GM23338 (cell line): ENCODE measurements around the gene ZNF212. TPM values are rescaled to one million over a fixed set of nuclear protein-coding genes. Genes with fewer than 3 reads are reported as not detected.

Experiments used
- ATAC-seq: fragments of 200-7000 bp; cut with Tn5 transposase; 3 replicates; pipeline ENCODE4 v1.9.1; 2020
- DNase-seq: peaks from one replicate; pipeline ENCODE4 v3.0.0-alpha.2; 2015; ENCODE audit warnings: low spot score
- H2AFZ ChIP-seq: fragments of 200-600 bp; sonication (generic); 2 replicates; pipeline ENCODE4 v1.8.0; 2016; ENCODE audit warnings: antibody characterized with exemption, mild to moderate bottlenecking, moderate library complexity
- H3F3A ChIP-seq: fragments of 200-600 bp; sonication (generic); replicated peaks from 2 replicates; pipeline ENCODE4 v1.8.0; 2017; ENCODE audit warnings: antibody characterized with exemption, mixed run types, low read depth
- H3K27ac ChIP-seq: fragments of 200-600 bp; sonication (generic); 2 replicates; pipeline ENCODE4 v1.6.1; 2016; ENCODE audit warnings: low read depth
- H3K27me3 ChIP-seq: fragments of 200-600 bp; sonication (generic); 2 replicates; pipeline ENCODE4 v1.8.0; 2016; ENCODE audit warnings: mild to moderate bottlenecking, mixed run types, moderate library complexity; ENCODE audit not compliant: insufficient read depth
- H3K36me3 ChIP-seq: fragments of 200-600 bp; sonication (generic); 2 replicates; pipeline ENCODE4 v1.8.0; 2016; ENCODE audit warnings: mild to moderate bottlenecking; ENCODE audit not compliant: insufficient read depth
- H3K4me1 ChIP-seq: fragments of 200-600 bp; sonication (generic); 2 replicates; pipeline ENCODE4 v1.8.0; 2016; ENCODE audit warnings: mild to moderate bottlenecking, moderate library complexity; ENCODE audit not compliant: insufficient read depth
- H3K4me2 ChIP-seq: fragments of 200-600 bp; sonication (generic); 2 replicates; pipeline ENCODE4 v1.7.1; 2017; ENCODE audit warnings: mixed run types
- H3K4me3 ChIP-seq: fragments of 200-600 bp; sonication (generic); 2 replicates; pipeline ENCODE4 v1.6.1; 2016; ENCODE audit warnings: mixed run types
- H3K79me2 ChIP-seq: fragments of 200-600 bp; sonication (generic); replicated peaks from 2 replicates; pipeline ENCODE4 v1.8.0; 2017; ENCODE audit warnings: mild to moderate bottlenecking; ENCODE audit not compliant: insufficient read depth
- H3K9me2 ChIP-seq: fragments of 200-600 bp; sonication (generic); 2 replicates; pipeline ENCODE4 v1.8.0; 2017; ENCODE audit not compliant: insufficient read depth
- H4K20me1 ChIP-seq: fragments of 200-600 bp; sonication (generic); replicated peaks from 2 replicates; pipeline ENCODE4 v1.8.0; 2017; ENCODE audit warnings: mild to moderate bottlenecking; ENCODE audit not compliant: insufficient read depth
- H3K27ac Mint-ChIP-seq: 2 replicates; pipeline ENCODE4 v1.8.0; 2020; ENCODE audit warnings: inconsistent platforms, mild to moderate bottlenecking, moderate library complexity, mixed read lengths
- H3K27me3 Mint-ChIP-seq: 3 replicates; pipeline ENCODE4 v1.8.0; 2022; ENCODE audit warnings: low read depth, mild to moderate bottlenecking, moderate library complexity, mixed read lengths, inconsistent platforms; ENCODE audit not compliant: insufficient read depth, poor library complexity
- H3K36me3 Mint-ChIP-seq: 3 replicates; pipeline ENCODE4 v1.8.0; 2021; ENCODE audit warnings: low read depth, mild to moderate bottlenecking, inconsistent platforms, moderate library complexity, mixed read lengths
- H3K4me1 Mint-ChIP-seq: 3 replicates; pipeline ENCODE4 v1.8.0; 2020; ENCODE audit warnings: mild to moderate bottlenecking, inconsistent platforms, mixed read lengths
- H3K4me3 Mint-ChIP-seq: 3 replicates; pipeline ENCODE4 v1.8.0; 2021; ENCODE audit warnings: moderate library complexity, mild to moderate bottlenecking, inconsistent platforms, mixed read lengths
- H3K9me3 Mint-ChIP-seq: 3 replicates; pipeline ENCODE4 v1.8.0; 2020; ENCODE audit warnings: moderate library complexity, mild to moderate bottlenecking, inconsistent platforms, mixed read lengths
- CREB1 ChIP-seq: fragments of 250-450 bp; sonication (Bioruptor Pico); IDR thresholded peaks from 2 replicates; pipeline ENCODE4 v1.5.0; 2020; ENCODE audit warnings: low read depth, mild to moderate bottlenecking, moderate library complexity
- EZH2phosphoT487 ChIP-seq: fragments of 200-600 bp; sonication (generic); IDR thresholded peaks from one replicate; pipeline ENCODE4 v1.8.1; 2018; ENCODE audit warnings: antibody characterized with exemption; ENCODE audit not compliant: unreplicated experiment
- NANOG ChIP-seq: IDR thresholded peaks from 2 replicates; pipeline ENCODE4 v1.6.1; 2016; ENCODE audit warnings: antibody characterized with exemption, borderline replicate concordance
- ZNF462 ChIP-seq: fragments of 250-450 bp; sonication (Bioruptor Pico); IDR thresholded peaks from 2 replicates; pipeline ENCODE4 v1.5.0; 2020; ENCODE audit warnings: mild to moderate bottlenecking, moderate library complexity
- polyA plus RNA-seq: library from polyadenylated mRNA; unstranded; fragments of >200 nt; fragmentation: Nextera tagmentation; extraction: Ambion mirVana; gene quantifications from 2 replicates; pipeline ENCODE4 v1.2.1, GENCODE V29; 2016
- total RNA-seq: library from RNA; depleted of rRNA; stranded (reverse); fragments of >200 nt; shearing (Covaris generic); gene quantifications from 2 replicates; pipeline ENCODE4 v1.2.3, GENCODE V29; 2014
- TF ChIP-seq, protein P1 (sequence below): IDR thresholded peaks from 2 replicates; pipeline ENCODE4 v1.6.1; 2016; ENCODE audit warnings: antibody characterized with exemption
- TF ChIP-seq, protein P2 (sequence below): IDR thresholded peaks from one replicate; pipeline ENCODE4 v1.6.1; 2018; ENCODE audit warnings: antibody characterized with exemption; ENCODE audit not compliant: unreplicated experiment
- TF ChIP-seq, protein P3 (sequence below), 2 experiments: fragments of 200-600 bp in 1 of 2; sonication (generic) in 1 of 2; conservative IDR thresholded peaks; 2 replicates each; pipeline versions ENCODE4 v1.5.1 to v1.6.1; 2016 to 2017; ENCODE audit warnings: antibody characterized with exemption in 2 of 2, low read depth in 2 of 2, mild to moderate bottlenecking in 2 of 2, moderate library complexity in 1 of 2

Gene ZNF212
- total and polyA plus RNA-seq, 2 experiments from 2014 or later = 10.8 to 18.9 TPM

DNA sequence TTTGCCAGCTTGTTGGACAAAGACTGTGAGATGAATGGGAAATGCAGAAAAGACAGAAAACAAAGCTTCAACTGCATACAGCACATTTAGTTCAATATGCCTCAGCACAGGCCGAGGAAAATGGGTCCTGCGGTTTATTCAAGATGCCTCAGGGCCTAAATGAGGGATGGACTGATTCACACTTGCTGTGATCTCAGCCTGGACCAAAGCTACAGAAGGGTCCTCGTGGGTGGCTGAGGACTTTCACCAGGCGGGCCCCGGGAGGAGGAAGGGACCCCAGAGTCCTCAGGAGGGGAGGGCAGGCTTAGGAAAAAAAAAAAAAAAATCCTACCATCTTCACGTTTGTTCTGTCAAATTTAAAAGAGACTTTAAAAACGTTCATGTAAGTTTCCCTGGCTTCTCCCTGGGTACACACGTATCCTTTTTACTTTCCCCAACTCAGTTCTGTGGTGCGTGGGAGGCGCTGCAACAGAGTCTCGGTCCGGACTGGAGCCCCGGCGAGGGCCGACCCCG is 21.9 kb downstream of the ZNF212 start (continued):
- TF ChIP-seq ZNF462 (CRISPR knock-in tag) (no peak), NANOG (no peak), EZH2phosphoT487 (no peak)
- TF ChIP-seq, protein P1, sequence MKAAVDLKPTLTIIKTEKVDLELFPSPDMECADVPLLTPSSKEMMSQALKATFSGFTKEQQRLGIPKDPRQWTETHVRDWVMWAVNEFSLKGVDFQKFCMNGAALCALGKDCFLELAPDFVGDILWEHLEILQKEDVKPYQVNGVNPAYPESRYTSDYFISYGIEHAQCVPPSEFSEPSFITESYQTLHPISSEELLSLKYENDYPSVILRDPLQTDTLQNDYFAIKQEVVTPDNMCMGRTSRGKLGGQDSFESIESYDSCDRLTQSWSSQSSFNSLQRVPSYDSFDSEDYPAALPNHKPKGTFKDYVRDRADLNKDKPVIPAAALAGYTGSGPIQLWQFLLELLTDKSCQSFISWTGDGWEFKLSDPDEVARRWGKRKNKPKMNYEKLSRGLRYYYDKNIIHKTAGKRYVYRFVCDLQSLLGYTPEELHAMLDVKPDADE = no peak

DNA sequence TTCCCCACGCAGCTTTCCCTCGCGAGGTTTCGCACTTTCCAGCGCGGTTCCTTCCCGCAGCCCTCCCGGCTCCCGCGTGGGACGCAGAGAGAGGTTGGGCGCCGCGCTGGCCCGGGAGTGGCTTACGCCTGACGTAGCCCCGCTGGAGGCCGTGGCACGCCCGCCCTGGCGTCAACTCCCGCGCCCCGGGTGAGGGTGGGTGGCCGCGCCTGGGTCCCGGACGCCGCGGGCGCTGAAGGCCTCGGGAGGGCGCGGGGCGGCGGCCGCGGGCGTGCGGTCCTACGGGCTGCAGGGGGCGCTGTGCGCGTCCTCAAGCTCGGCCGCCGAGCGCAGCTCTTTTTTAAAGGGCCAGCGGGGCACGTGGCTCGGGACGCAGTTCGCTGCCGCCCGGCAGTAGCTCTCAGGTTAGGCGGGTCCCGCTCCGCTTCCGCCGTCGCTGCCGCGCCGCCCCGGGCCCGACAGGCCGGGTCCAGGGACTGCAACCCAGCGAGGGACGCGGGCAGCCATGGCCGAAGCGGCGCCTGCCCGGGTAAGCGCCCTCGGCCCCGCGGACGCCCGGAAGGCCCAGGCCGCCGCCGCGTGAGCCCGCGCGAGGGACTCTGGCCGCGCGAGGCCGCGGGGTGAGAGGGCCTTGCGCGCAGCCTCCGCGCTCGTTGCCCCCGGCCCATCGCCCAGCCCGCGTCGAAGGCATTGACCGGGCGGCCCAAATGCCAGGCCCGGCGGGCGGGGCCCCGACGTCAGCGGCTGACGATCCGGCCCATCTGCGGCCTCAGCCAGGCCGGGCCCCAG is 22.6 kb downstream of the ZNF212 start, which contains the start of gene ZNF783:
Gene ZNF783 (plus strand): TSS at position 368 of the 789 bp plus-strand sequence. CDS start 138 bp downstream, at position 506.
- Histone ChIP-seq H3K4me3 (peak within 1 kb of the TSS; percentile 68), H3F3A (peaks cover 5% of the 10 kb centered on the region; the same call in 1 of the 2 replicates), H3K4me2 (peak within 1 kb of the TSS; percentile 86), H3K4me1 (no peaks in the 10 kb centered on the region; the same call in 1 of the 2 replicates), H3K27me3 (peaks cover 18% of the 10 kb centered on the region), H3K27ac (no peak within 1 kb of the TSS), H2AFZ (peak within 1 kb of the TSS; percentile 100), H4K20me1 (no peaks in the 10 kb centered on the region), H3K79me2 (0 out of 2 replicates have a peak, but pooled peaks cover 5% of the 10 kb centered on the region), H3K36me3 (no peaks in the 10 kb centered on the region), H3K9me2 (no peaks in the 10 kb centered on the region)
- ATAC-seq = peak; percentile 87
- Mint-ChIP-seq H3K27ac (no peak within 1 kb of the TSS), H3K4me1 (peaks cover 3% of the 10 kb centered on the region; the same call in 2 of the 3 replicates), H3K27me3 (peaks cover 10% of the 10 kb centered on the region), H3K36me3 (peaks cover 21% of the 10 kb centered on the region), H3K4me3 (peak within 1 kb of the TSS; percentile 82), H3K9me3 (no peaks in the 10 kb centered on the region)
- DNase-seq = peak; percentile 96
- peak; percentile 71 for TF ChIP-seq CREB1 (CRISPR knock-in tag)
- TF ChIP-seq, protein P2, sequence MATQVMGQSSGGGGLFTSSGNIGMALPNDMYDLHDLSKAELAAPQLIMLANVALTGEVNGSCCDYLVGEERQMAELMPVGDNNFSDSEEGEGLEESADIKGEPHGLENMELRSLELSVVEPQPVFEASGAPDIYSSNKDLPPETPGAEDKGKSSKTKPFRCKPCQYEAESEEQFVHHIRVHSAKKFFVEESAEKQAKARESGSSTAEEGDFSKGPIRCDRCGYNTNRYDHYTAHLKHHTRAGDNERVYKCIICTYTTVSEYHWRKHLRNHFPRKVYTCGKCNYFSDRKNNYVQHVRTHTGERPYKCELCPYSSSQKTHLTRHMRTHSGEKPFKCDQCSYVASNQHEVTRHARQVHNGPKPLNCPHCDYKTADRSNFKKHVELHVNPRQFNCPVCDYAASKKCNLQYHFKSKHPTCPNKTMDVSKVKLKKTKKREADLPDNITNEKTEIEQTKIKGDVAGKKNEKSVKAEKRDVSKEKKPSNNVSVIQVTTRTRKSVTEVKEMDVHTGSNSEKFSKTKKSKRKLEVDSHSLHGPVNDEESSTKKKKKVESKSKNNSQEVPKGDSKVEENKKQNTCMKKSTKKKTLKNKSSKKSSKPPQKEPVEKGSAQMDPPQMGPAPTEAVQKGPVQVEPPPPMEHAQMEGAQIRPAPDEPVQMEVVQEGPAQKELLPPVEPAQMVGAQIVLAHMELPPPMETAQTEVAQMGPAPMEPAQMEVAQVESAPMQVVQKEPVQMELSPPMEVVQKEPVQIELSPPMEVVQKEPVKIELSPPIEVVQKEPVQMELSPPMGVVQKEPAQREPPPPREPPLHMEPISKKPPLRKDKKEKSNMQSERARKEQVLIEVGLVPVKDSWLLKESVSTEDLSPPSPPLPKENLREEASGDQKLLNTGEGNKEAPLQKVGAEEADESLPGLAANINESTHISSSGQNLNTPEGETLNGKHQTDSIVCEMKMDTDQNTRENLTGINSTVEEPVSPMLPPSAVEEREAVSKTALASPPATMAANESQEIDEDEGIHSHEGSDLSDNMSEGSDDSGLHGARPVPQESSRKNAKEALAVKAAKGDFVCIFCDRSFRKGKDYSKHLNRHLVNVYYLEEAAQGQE = no peak
- TF ChIP-seq, protein P3, sequence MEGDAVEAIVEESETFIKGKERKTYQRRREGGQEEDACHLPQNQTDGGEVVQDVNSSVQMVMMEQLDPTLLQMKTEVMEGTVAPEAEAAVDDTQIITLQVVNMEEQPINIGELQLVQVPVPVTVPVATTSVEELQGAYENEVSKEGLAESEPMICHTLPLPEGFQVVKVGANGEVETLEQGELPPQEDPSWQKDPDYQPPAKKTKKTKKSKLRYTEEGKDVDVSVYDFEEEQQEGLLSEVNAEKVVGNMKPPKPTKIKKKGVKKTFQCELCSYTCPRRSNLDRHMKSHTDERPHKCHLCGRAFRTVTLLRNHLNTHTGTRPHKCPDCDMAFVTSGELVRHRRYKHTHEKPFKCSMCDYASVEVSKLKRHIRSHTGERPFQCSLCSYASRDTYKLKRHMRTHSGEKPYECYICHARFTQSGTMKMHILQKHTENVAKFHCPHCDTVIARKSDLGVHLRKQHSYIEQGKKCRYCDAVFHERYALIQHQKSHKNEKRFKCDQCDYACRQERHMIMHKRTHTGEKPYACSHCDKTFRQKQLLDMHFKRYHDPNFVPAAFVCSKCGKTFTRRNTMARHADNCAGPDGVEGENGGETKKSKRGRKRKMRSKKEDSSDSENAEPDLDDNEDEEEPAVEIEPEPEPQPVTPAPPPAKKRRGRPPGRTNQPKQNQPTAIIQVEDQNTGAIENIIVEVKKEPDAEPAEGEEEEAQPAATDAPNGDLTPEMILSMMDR (conservative IDR thresholded peaks at IDR 0.05; ENCODE audit: low read depth in 2 of 2) = peak; percentile 56 to 78
